ENCODE measurements around the gene MXD1.

MXD1 gene

DNA sequence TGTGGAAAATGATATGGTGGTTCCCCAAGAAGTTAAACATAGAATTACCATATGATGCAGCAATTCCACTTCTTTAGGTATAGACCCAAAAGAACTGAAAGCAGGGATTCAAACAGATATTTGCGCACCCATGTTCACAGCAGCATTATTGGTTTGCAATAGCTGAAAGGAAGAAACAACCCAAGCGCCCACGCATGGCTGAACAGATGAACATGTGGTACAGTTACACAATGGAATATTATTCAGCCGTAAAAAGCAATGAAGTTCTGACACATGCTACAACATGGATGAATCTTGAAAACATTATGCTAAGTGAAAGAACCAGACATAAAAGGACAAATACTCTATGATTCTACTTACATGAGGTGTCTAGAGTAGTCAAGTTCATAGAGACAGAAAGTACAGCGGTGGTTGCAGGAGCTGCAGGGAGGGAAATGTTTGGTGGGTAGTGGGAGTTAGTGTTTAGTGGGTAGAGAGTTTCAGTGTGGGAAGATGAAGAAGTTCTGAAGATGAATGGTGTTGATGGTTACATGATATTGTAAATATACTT lies 73.3 kb downstream of the MXD1 start:
- Mint-ChIP-seq H3K36me3 (peaks cover 14 to 25% of the 10 kb centered on the region in 2 donors), H3K4me1 (peaks cover 8 to 11% of the 10 kb centered on the region in 2 donors), H3K9me3 (peaks cover 4 to 6% of the 10 kb centered on the region in 2 donors), H3K27ac (no peak overlapping the region), H3K4me3 (no peak overlapping the region), H3K27me3 (no peaks in the 10 kb centered on the region)
- ATAC-seq (replicated peaks), result peak in 1 of 2 donors; percentile 4
- no peak for DNase-seq

DNA sequence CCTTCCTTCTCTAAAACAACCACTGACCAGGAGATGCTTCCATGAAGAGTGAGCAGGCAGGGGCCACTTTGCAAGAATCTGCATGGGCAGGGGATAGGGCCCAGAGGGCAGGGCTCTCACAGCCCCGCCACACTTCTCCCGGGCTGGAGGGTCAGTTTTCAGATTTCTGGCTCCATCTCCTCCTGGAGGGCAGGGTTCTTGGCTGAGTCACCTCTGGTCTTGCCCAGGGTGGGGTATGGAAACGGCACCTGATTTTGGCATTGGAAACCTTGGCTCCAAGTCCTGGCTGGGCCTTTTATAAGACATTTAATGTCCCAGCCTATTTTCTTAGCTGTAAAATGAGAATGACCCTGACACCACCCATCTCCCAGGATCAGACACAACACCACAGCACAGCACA lies 74.1 kb downstream of the MXD1 start:
- Mint-ChIP-seq H3K36me3 (peaks cover 16 to 29% of the 10 kb centered on the region in 2 donors), H3K27me3 (no peaks in the 10 kb centered on the region), H3K9me3 (peaks cover 4 to 6% of the 10 kb centered on the region in 2 donors), H3K4me3 (no peak overlapping the region), H3K4me1 (peaks cover 8 to 11% of the 10 kb centered on the region in 2 donors), H3K27ac (no peak overlapping the region)
- DNase-seq, result no peak
- ATAC-seq (replicated peaks), result no peak

- no peak overlapping the region for H3K4me3 Mint-ChIP-seq
- no peak for ATAC-seq (replicated peaks)
- peaks cover 4 to 6% of the 10 kb centered on the region in 2 donors for H3K9me3 Mint-ChIP-seq
- no peak overlapping the region for H3K27ac Mint-ChIP-seq
- no peaks in the 10 kb centered on the region for H3K27me3 Mint-ChIP-seq
- H3K4me1 Mint-ChIP-seq, result peaks cover 8 to 11% of the 10 kb centered on the region in 2 donors
- H3K36me3 Mint-ChIP-seq, result peaks cover 21 to 34% of the 10 kb centered on the region in 2 donors
- no peak for DNase-seq
These were observed 74.7 kb downstream of the MXD1 start for GRCh38 chr2:69989441-69990105.
